ENCODE data around the gene KIF5C. TPM values are rescaled to one million over a fixed set of nuclear protein-coding genes. Genes with fewer than 3 reads are reported as not detected.

Gene KIF5C
- total RNA-seq, 1 donor from 2014 or later = 63.1 TPM

DNA sequence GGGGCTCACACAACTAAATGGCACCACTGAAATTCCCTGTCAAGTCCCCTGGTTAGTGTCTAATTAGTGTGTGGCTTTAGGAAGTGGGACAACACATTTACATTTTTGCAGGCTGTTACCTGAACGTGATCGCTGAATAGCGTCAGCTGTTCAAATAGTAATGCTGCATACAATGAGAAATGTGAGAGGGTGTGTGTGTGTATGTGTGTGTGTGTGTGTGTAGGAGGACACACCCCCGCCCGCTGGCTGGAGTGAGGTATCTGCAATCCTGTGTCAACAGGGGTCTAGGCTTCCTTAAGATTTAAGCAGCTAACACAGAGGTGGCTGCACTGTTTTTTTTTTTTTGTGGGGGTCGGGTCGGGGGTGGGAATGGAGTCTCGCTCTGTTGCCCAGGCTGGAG, 158.7 kb downstream of the KIF5C start:
- peaks cover 24% of the 10 kb centered on the region for H3K27me3 Mint-ChIP-seq (ENCODE audit: insufficient read depth, low read depth)
- H3K27ac Mint-ChIP-seq = no peak overlapping the region
- peaks cover 5% of the 10 kb centered on the region for H3K4me1 ChIP-seq
- no peaks in the 10 kb centered on the region for H3K9me3 Mint-ChIP-seq
- H3K36me3 Mint-ChIP-seq = no peaks in the 10 kb centered on the region
- no peaks in the 10 kb centered on the region for H3F3A ChIP-seq (ENCODE audit: low read depth)
- peak; percentile 46 for DNase-seq (ENCODE audit: low spot score)
- H3K4me2 ChIP-seq = no peak overlapping the region
- no peak overlapping the region for H3K4me3 ChIP-seq
- no peak overlapping the region for H3K4me3 Mint-ChIP-seq
- H3K27me3 ChIP-seq = peaks cover 19% of the 10 kb centered on the region
- no peaks in the 10 kb centered on the region for H4K20me1 ChIP-seq (ENCODE audit: low read depth)
- no peak overlapping the region for H3K9ac ChIP-seq
- H3K9me3 ChIP-seq (ENCODE audit: low read depth) = no peaks in the 10 kb centered on the region
- no peak overlapping the region for H2AFZ ChIP-seq (replicated peaks)
- H3K4me1 Mint-ChIP-seq = peaks cover 20% of the 10 kb centered on the region
- H3K36me3 ChIP-seq = no peaks in the 10 kb centered on the region
- TF ChIP-seq EZH2phosphoT487 (IDR thresholded peaks at IDR 0.05) = no peak
- no peak for TF ChIP-seq EZH2 (IDR thresholded peaks at IDR 0.05)
- TF ChIP-seq, protein P1, sequence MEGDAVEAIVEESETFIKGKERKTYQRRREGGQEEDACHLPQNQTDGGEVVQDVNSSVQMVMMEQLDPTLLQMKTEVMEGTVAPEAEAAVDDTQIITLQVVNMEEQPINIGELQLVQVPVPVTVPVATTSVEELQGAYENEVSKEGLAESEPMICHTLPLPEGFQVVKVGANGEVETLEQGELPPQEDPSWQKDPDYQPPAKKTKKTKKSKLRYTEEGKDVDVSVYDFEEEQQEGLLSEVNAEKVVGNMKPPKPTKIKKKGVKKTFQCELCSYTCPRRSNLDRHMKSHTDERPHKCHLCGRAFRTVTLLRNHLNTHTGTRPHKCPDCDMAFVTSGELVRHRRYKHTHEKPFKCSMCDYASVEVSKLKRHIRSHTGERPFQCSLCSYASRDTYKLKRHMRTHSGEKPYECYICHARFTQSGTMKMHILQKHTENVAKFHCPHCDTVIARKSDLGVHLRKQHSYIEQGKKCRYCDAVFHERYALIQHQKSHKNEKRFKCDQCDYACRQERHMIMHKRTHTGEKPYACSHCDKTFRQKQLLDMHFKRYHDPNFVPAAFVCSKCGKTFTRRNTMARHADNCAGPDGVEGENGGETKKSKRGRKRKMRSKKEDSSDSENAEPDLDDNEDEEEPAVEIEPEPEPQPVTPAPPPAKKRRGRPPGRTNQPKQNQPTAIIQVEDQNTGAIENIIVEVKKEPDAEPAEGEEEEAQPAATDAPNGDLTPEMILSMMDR (IDR thresholded peaks at IDR 0.05) = no peak
- H3K79me2 ChIP-seq (ENCODE audit: low read depth) = no peaks in the 10 kb centered on the region
- H3K27ac ChIP-seq = no peak overlapping the region

DNA sequence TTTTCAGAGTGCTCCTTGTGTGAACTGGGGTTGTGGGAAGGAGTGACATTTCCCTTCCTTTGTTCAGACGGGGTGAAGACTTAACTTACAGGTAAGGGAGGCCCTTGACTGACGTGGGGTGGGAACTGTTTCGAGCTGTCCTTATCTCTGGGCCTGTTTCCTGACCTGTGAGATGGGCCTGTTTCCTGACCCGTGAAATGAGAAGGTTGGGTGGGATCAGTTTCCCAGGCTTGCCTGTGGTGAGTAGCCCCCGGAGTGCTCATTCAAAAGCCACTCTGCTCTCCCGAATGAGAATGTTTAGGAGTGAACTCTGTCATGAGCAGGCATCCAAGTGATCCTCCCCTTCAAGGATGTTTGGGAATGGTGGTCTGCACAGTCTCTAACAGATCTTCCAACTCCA, 159.4 kb downstream of the KIF5C start:
- H3K4me1 Mint-ChIP-seq = peaks cover 19% of the 10 kb centered on the region
- no peak overlapping the region for H3K27ac Mint-ChIP-seq
- no peak for DNase-seq (ENCODE audit: low spot score)
- H3K36me3 ChIP-seq = no peaks in the 10 kb centered on the region
- no peak overlapping the region for H3K9ac ChIP-seq
- peaks cover 26% of the 10 kb centered on the region for H3K27me3 ChIP-seq
- H3K4me3 ChIP-seq = no peak overlapping the region
- TF ChIP-seq EZH2 (IDR thresholded peaks at IDR 0.05) (no peak), EZH2phosphoT487 (IDR thresholded peaks at IDR 0.05) (no peak)
- TF ChIP-seq, protein P1 (IDR thresholded peaks at IDR 0.05) = no peak
- no peaks in the 10 kb centered on the region for H3K79me2 ChIP-seq (ENCODE audit: low read depth)
- H3K4me2 ChIP-seq = no peak overlapping the region
- no peaks in the 10 kb centered on the region for H3K9me3 ChIP-seq (ENCODE audit: low read depth)
- no peak overlapping the region for H2AFZ ChIP-seq (replicated peaks)
- peaks cover 5% of the 10 kb centered on the region for H3K4me1 ChIP-seq
- H3K9me3 Mint-ChIP-seq = no peaks in the 10 kb centered on the region
- H4K20me1 ChIP-seq (ENCODE audit: low read depth) = no peaks in the 10 kb centered on the region
- no peaks in the 10 kb centered on the region for H3F3A ChIP-seq (ENCODE audit: low read depth)
- H3K36me3 Mint-ChIP-seq = no peaks in the 10 kb centered on the region
- no peak overlapping the region for H3K27ac ChIP-seq
- H3K4me3 Mint-ChIP-seq = no peak overlapping the region
- peaks cover 26% of the 10 kb centered on the region for H3K27me3 Mint-ChIP-seq (ENCODE audit: insufficient read depth, low read depth)

DNA sequence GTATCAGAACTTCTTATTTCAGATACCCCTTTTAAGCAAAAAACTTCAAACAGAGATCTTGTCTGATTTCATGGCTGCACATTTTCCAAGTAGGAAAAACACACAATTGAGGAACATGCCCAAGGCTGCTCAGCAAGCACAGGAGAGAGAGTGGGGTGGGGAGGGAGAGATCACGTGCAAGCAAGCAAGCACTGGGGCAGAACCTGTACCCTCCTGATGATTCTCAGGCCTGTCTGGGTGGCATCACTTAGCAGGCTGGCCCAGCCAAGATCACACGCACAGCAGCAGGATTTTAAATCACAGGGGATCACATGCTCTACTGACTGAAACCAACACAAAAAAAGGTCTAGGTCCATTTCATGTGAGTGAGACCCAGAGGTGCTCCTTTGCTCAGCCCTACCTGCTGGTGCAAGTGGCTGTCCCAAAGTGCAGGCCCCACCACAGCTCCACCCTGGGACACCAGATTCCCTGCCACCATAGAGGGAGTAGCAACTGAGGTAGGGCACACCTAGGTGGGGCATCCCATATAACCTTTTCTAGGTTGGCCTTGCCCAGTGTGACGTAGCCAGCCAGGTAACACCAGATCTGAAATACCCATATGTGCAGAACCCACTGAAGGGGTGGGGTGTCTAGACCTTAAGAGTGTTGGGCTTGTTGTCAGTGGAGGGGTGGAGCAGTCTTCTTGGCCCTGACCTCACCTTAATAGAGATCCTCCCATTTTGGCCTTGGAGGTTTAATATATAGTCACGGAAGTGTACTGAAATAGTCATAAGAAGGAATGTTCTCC, 161.7 kb downstream of the KIF5C start:
- Mint-ChIP-seq H3K4me1 (peaks cover 19% of the 10 kb centered on the region), H3K9me3 (no peaks in the 10 kb centered on the region), H3K36me3 (no peaks in the 10 kb centered on the region), H3K27me3 (ENCODE audit: insufficient read depth, low read depth) (peaks cover 31% of the 10 kb centered on the region), H3K27ac (no peak overlapping the region), H3K4me3 (peak overlapping the region; percentile 70)
- DNase-seq (ENCODE audit: low spot score) = no peak
- Histone ChIP-seq H2AFZ (replicated peaks) (no peak overlapping the region), H3K9me3 (ENCODE audit: low read depth) (no peaks in the 10 kb centered on the region), H3K27ac (no peak overlapping the region), H3K27me3 (peaks cover 35% of the 10 kb centered on the region), H3K4me1 (peaks cover 5% of the 10 kb centered on the region), H3K4me3 (no peak overlapping the region), H3K36me3 (no peaks in the 10 kb centered on the region), H3K9ac (no peak overlapping the region), H3K4me2 (no peak overlapping the region), H3F3A (ENCODE audit: low read depth) (no peaks in the 10 kb centered on the region), H4K20me1 (ENCODE audit: low read depth) (no peaks in the 10 kb centered on the region), H3K79me2 (ENCODE audit: low read depth) (no peaks in the 10 kb centered on the region)
- TF ChIP-seq, protein P1 (IDR thresholded peaks at IDR 0.05) = no peak
- TF ChIP-seq EZH2phosphoT487 (IDR thresholded peaks at IDR 0.05) (no peak), EZH2 (IDR thresholded peaks at IDR 0.05) (no peak)
